GM12878 (cell line): ENCODE results near the gene STK11. TPM values are rescaled to one million over a fixed set of nuclear protein-coding genes. Genes with fewer than 3 reads are reported as not detected.

Experiments used
- ATAC-seq: fragments of 200-7000 bp; cut with Tn5 transposase; 3 replicates; pipeline ENCODE4 v1.9.1; 2020; ENCODE audit warnings: mild to moderate bottlenecking, moderate library complexity
- BruUV-seq: library from RNA; stranded (reverse); fragments of 400-500 nt; replicated peaks from 2 replicates; lab custom pipeline; 2021; lab: Mats Ljungman, UMichigan
- CTCF ChIA-PET: fragments of 300-600 bp; sonication (Branson Sonifier 250); formaldehyde crosslinking; extraction: SDS; loops from one replicate; lab custom pipeline; 2021; ENCODE audit warnings: inconsistent platforms; lab: Yijun Ruan, JAX
- POLR2A ChIA-PET: fragments of 350-600 bp; formaldehyde crosslinking; extraction: SDS; loops from one replicate; lab custom pipeline; 2021; ENCODE audit warnings: inconsistent platforms; lab: Charles Lee
- RAD21 ChIA-PET: fragments of 300-600 bp; sonication (Branson Sonifier 250); formaldehyde crosslinking; loops from one replicate; lab custom pipeline; 2023; ENCODE audit warnings: antibody characterized with exemption; ENCODE audit not compliant: unreplicated experiment; lab: Charles Lee
- SMC1A ChIA-PET: fragments of 300-600 bp; sonication (Branson Sonifier 250); formaldehyde crosslinking; loops from one replicate; lab custom pipeline; 2023; ENCODE audit not compliant: unreplicated experiment, uncharacterized antibody; lab: Charles Lee
- DNase-seq: peaks from one replicate; pipeline ENCODE4 v3.0.0-alpha.2; 2011; ENCODE audit warnings: low read depth, low spot score
- FAIRE-seq: peaks from 3 replicates; lab custom pipeline; 2011; peaks lifted over from hg19 to GRCh38; lab: Jason Lieb, UNC
- H2AFZ ChIP-seq: 2 replicates; pipeline ENCODE4 v1.6.0; 2011; ENCODE audit warnings: low read depth, low read length, control low read depth; ENCODE audit not compliant: control insufficient read depth
- H3K27ac ChIP-seq: 2 replicates; pipeline ENCODE4 v1.5.1; 2011; ENCODE audit warnings: control low read depth; ENCODE audit not compliant: control insufficient read depth, insufficient read depth
- H3K27me3 ChIP-seq, 2 experiments: replicated peaks in 1 of 2; 2 replicates each; pipeline versions ENCODE4 v1.6.0 to v1.6.1; 2011; ENCODE audit warnings: low read length in 1 of 2; ENCODE audit not compliant: control insufficient read depth in 2 of 2, insufficient read depth in 2 of 2
- H3K36me3 ChIP-seq, 2 experiments: 2 replicates each; pipeline ENCODE4 v1.5.1; 2011; ENCODE audit warnings: low read length in 1 of 2; ENCODE audit not compliant: control insufficient read depth in 2 of 2, insufficient read depth in 2 of 2
- H3K4me1 ChIP-seq: 2 replicates; pipeline ENCODE4 v1.6.1; 2011; ENCODE audit warnings: mild to moderate bottlenecking, low read length, moderate library complexity, mixed read lengths; ENCODE audit not compliant: control insufficient read depth, insufficient read depth
- H3K4me2 ChIP-seq: 2 replicates; pipeline ENCODE4 v1.6.0; 2011; ENCODE audit warnings: control low read depth; ENCODE audit not compliant: control insufficient read depth, insufficient read depth
- H3K4me3 ChIP-seq: fragments of 200-600 bp; sonication (generic); 2 replicates; pipeline ENCODE4 v1.5.1; 2016
- H3K79me2 ChIP-seq: 2 replicates; pipeline ENCODE4 v1.6.0; 2011; ENCODE audit warnings: low read length; ENCODE audit not compliant: control insufficient read depth, insufficient read depth
- H3K9ac ChIP-seq: 2 replicates; pipeline ENCODE4 v1.8.0; 2011; ENCODE audit warnings: low read length, control low read depth, mixed read lengths; ENCODE audit not compliant: control insufficient read depth, insufficient read depth
- H3K9me3 ChIP-seq: replicated peaks from 3 replicates; pipeline ENCODE4 v1.5.1; 2011; ENCODE audit warnings: mild to moderate bottlenecking, low read length; ENCODE audit not compliant: control insufficient read depth, insufficient read depth
- H4K20me1 ChIP-seq: 2 replicates; pipeline ENCODE4 v1.6.0; 2011; ENCODE audit not compliant: control insufficient read depth, insufficient read depth
- MEF2B ChIP-seq: fragments of 450-650 bp; IDR thresholded peaks from 2 replicates; pipeline ENCODE4 v1.6.1; 2018; ENCODE audit warnings: mild to moderate bottlenecking, moderate library complexity; ENCODE audit not compliant: partially characterized antibody, poor library complexity, severe bottlenecking
- NRF1 ChIP-seq: conservative IDR thresholded peaks from 2 replicates; pipeline ENCODE4 v1.6.1; 2011; ENCODE audit warnings: mild to moderate bottlenecking, low read depth, low read length, improper control_type of control experiment
- POLR2A ChIP-seq: IDR thresholded peaks from 2 replicates; pipeline ENCODE4 v1.6.1; 2011; ENCODE audit warnings: low read depth, mild to moderate bottlenecking, low read length
- ZBTB11 ChIP-seq: fragments of 450-650 bp; formaldehyde crosslinking; IDR thresholded peaks from 2 replicates; pipeline ENCODE4 v1.5.0; 2022; ENCODE audit warnings: mild to moderate bottlenecking, missing genetic modification characterization
- WGBS: methylation state at CpG from one replicate; pipeline ENCODE4 v1.1.6; 2016; ENCODE audit warnings: low lambda C conversion rate; ENCODE audit not compliant: insufficient replicate concordance, insufficient coverage; ENCODE audit errors: missing lambda C conversion rate; 5-methylcytosine and 5-hydroxymethylcytosine counted together
- in situ Hi-C: fragments of 300-500 bp; cut with MboI; formaldehyde crosslinking; loops from 9 replicates; pipeline ENCODE4 v1.14.3; 2018; ENCODE audit warnings: mixed read lengths
- intact Hi-C: fragments of 100-400 bp; cut with micrococcal nuclease; formaldehyde crosslinking; loops from one replicate; pipeline ENCODE4 v1.14.2; 2022; ENCODE audit not compliant: unreplicated experiment
- polyA plus RNA-seq, 11 experiments: library from polyadenylated mRNA; depleted of rRNA in 4 of 11; unstranded in 6 of 11; stranded (reverse) in 5 of 11; fragments of >200 nt; fragmentation: Nextera tagmentation in 4 of 11; fragmentation: Illumina TruSeq in 1 of 11; extraction: Ambion mirVana in 4 of 11; extraction: Trizol in 1 of 11; gene quantifications; 1 replicate in 1 of 11; 2 replicates in 10 of 11; pipeline versions ENCODE4 v1.2.1 to v1.2.3, GENCODE V29; 2011 to 2016; ENCODE audit warnings: inconsistent platforms in 2 of 11, missing spikeins in 2 of 11, low read depth in 1 of 11
- total RNA-seq, 4 experiments: library from RNA; depleted of rRNA in 3 of 4; stranded (reverse); fragments of >200 nt in 3 of 4; fragmentation: Illumina TruSeq in 1 of 4; extraction: Trizol in 1 of 4; gene quantifications; 2 replicates each; pipeline versions ENCODE4 v1.2.1 to v1.2.3, GENCODE V29; 2013 to 2021

STK11 gene
- total and polyA plus RNA-seq, 10 of the 15 experiments (the other 5 are each of a cell fraction or from before 2014, with no cell fraction given): 0.33 to 71.0 (median 23.8) TPM

GRCh38 chr19:1224047-1224825, 18.7 kb downstream of the STK11 start:
- 83% methylated on average over 16 of the region's 16 CpGs for WGBS
- TF ChIP-seq POLR2A (0 out of 2 replicates have a peak, but pooled peaks have one; percentile 8), MEF2B (no peak)
- TF ChIP-seq, all 136 proteins: peak for 1
- no peak overlapping the region for H3K4me2 ChIP-seq
- H3K36me3 ChIP-seq: peaks cover 3 to 24% of the 10 kb centered on the region in 2 experiments; a peak in 3 of 4 replicates
- no peak for FAIRE-seq
- H3K27me3 ChIP-seq: no peaks in the 10 kb centered on the region
- H3K9ac ChIP-seq: no peak overlapping the region
- ChIA-PET RAD21 (no interaction called here), SMC1A (interaction anchor here (1.5 kb wide), 1 partner anchor 13 kb away, joined by 3 read pairs; no protein-coding TSS in a partner anchor), CTCF (interaction anchor here (1.7 to 1.8 kb wide), 2 partner anchors 111 kb away, joined by 7 read pairs; no protein-coding TSS in a partner anchor), POLR2A (no interaction called here)
- in situ Hi-C loops: no loop called here
- H3K27ac ChIP-seq: no peak overlapping the region
- H3K79me2 ChIP-seq: no peaks in the 10 kb centered on the region
- intact Hi-C loops: no loop called here
- no peak overlapping the region for H3K4me3 ChIP-seq
- no peak for DNase-seq
- H3K4me1 ChIP-seq: no peaks in the 10 kb centered on the region
- ATAC-seq: no peak
- no peaks in the 10 kb centered on the region for H3K9me3 ChIP-seq
- no TSS peak for BruUV-seq
- H4K20me1 ChIP-seq: no peaks in the 10 kb centered on the region
- H2AFZ ChIP-seq: no peak overlapping the region

GRCh38 chr19:1224847-1225246, 19.3 kb downstream of the STK11 start:
- ChIA-PET CTCF (interaction anchor here (1.7 kb wide), 1 partner anchor 112 kb away, joined by 7 read pairs; no protein-coding TSS in a partner anchor), SMC1A (no interaction called here), RAD21 (no interaction called here), POLR2A (no interaction called here)
- TF ChIP-seq NRF1: no peak
- no peak for TF ChIP-seq ZBTB11 (CRISPR knock-in tag)
- Histone ChIP-seq H3K4me2 (no peak overlapping the region), H3K4me1 (no peaks in the 10 kb centered on the region), H2AFZ (no peak overlapping the region), H4K20me1 (no peaks in the 10 kb centered on the region), H3K27ac (no peak overlapping the region), H3K27me3 (no peaks in the 10 kb centered on the region), H3K4me3 (no peak overlapping the region), H3K79me2 (no peaks in the 10 kb centered on the region), H3K9me3 (no peaks in the 10 kb centered on the region), H3K36me3 (peaks cover 3 to 23% of the 10 kb centered on the region in 2 experiments; a peak in 3 of 4 replicates), H3K9ac (no peak overlapping the region)
- in situ Hi-C loops: no loop called here
- no TSS peak for BruUV-seq
- DNase-seq (no peak), FAIRE-seq (no peak), ATAC-seq (no peak)
- 90% methylated on average over 12 of the region's 16 CpGs for WGBS
- intact Hi-C loops: no loop called here
